Liver (tissue), 3 donors: Measurements from ENCODE around the gene TMEM213.

ENCODE experiments used
- ATF3 ChIP-seq: IDR thresholded peaks from 2 replicates; pipeline ENCODE4 v1.6.1; 2016; ENCODE audit warnings: antibody characterized with exemption
- CTCF ChIP-seq: fragments of 150-350 bp; IDR thresholded peaks from 2 replicates; pipeline ENCODE4 v1.5.1; 2017; ENCODE audit warnings: improper control_type of control experiment, low read depth, low read length; ENCODE audit not compliant: missing input control
- GABPA ChIP-seq, 2 donors: IDR thresholded peaks in 1 of 2; conservative IDR thresholded peaks in 1 of 2; 2 replicates each; pipeline ENCODE4 v1.6.1; 2016; ENCODE audit warnings: antibody characterized with exemption in 2 of 2, mild to moderate bottlenecking in 1 of 2, moderate library complexity in 1 of 2
- JUND ChIP-seq, 2 donors: IDR thresholded peaks; 2 replicates each; pipeline ENCODE4 v1.6.1; 2016; ENCODE audit warnings: antibody characterized with exemption in 2 of 2
- RAD21 ChIP-seq, 2 donors: IDR thresholded peaks; 2 replicates each; pipeline ENCODE4 v1.6.1; 2016; ENCODE audit warnings: antibody characterized with exemption in 2 of 2, mild to moderate bottlenecking in 2 of 2
- REST ChIP-seq: IDR thresholded peaks from 2 replicates; pipeline ENCODE4 v1.6.1; 2016; ENCODE audit warnings: antibody characterized with exemption, mild to moderate bottlenecking
- RXRA ChIP-seq, 2 donors: IDR thresholded peaks; 2 replicates each; pipeline ENCODE4 v1.6.1; 2017 to 2018; ENCODE audit warnings: antibody characterized with exemption in 2 of 2, mild to moderate bottlenecking in 1 of 2
- TAF1 ChIP-seq: conservative IDR thresholded peaks from 2 replicates; pipeline ENCODE4 v1.6.1; 2016; ENCODE audit warnings: antibody characterized with exemption, mild to moderate bottlenecking
- YY1 ChIP-seq: IDR thresholded peaks from 2 replicates; pipeline ENCODE4 v1.6.1; 2016; ENCODE audit warnings: antibody characterized with exemption, mild to moderate bottlenecking
- donor health status: healthy.
- donor health status: healthy.

- no peak for TF ChIP-seq CTCF
- TF ChIP-seq REST, result no peak
- TF ChIP-seq GABPA (IDR thresholded peaks at IDR 0.05 in 1 of 2, conservative IDR thresholded peaks at IDR 0.05 in 1 of 2), result no peak
- no peak for TF ChIP-seq RAD21 (IDR thresholded peaks at IDR 0.05)
- TF ChIP-seq RXRA (IDR thresholded peaks at IDR 0.05), result no peak
- no peak for TF ChIP-seq JUND (IDR thresholded peaks at IDR 0.05)
- TF ChIP-seq ATF3, result no peak
- TF ChIP-seq TAF1, result no peak
- no peak for TF ChIP-seq YY1
These were observed 50.5 kb downstream of the TMEM213 start for GRCh38 chr7:138848056-138848980.
